ENCODE data around the gene CCDC85B.

Gene CCDC85B

GRCh38 chr11:65888163-65888814, 2.2 kb upstream of the CCDC85B start, which contains the start of gene FIBP:
Gene FIBP, minus strand, starts transcription at chr11:65888471. Its CDS starts 53 bp downstream, at chr11:65888418.
- TF ChIP-seq TAF1 (IDR thresholded peaks at IDR 0.05; ENCODE audit: low read depth): peak; percentile 78
- no peak for TF ChIP-seq FOXM1 (IDR thresholded peaks at IDR 0.05; ENCODE audit: borderline replicate concordance, low read depth)
- TF ChIP-seq ZBTB7A (IDR thresholded peaks at IDR 0.05; ENCODE audit: low read depth): 0 out of 2 replicates have a peak, but pooled peaks have one; percentile 34
- TF ChIP-seq YY1 (IDR thresholded peaks at IDR 0.05; ENCODE audit: low read depth): peak; percentile 76
- TF ChIP-seq MAX (IDR thresholded peaks at IDR 0.05): peak; percentile 65
- TF ChIP-seq TCF12 (IDR thresholded peaks at IDR 0.05; ENCODE audit: low read depth): peak; percentile 79
- peak; percentile 48; the same call in 1 of the 2 replicates for TF ChIP-seq TEAD4 (IDR thresholded peaks at IDR 0.05)
- TF ChIP-seq EP300 (IDR thresholded peaks at IDR 0.05; ENCODE audit: borderline replicate concordance): no peak
- TF ChIP-seq USF1 (IDR thresholded peaks at IDR 0.05): peak; percentile 16; the same call in 1 of the 2 replicates
- TF ChIP-seq CREB1 (IDR thresholded peaks at IDR 0.05; ENCODE audit: low read depth): peak; percentile 68; the same call in 1 of the 2 replicates
- TF ChIP-seq EGR1 (IDR thresholded peaks at IDR 0.05): no peak
- no peak for TF ChIP-seq CEBPB (IDR thresholded peaks at IDR 0.05)
- peak; percentile 15; the same call in 1 of the 2 replicates for TF ChIP-seq NFIC (IDR thresholded peaks at IDR 0.05)
- TF ChIP-seq REST (IDR thresholded peaks at IDR 0.05; ENCODE audit: low read depth): no peak
- TF ChIP-seq RAD21 (IDR thresholded peaks at IDR 0.05; ENCODE audit: low read depth): 0 out of 2 replicates have a peak, but pooled peaks have one; percentile 21

- TF ChIP-seq YY1 (IDR thresholded peaks at IDR 0.05; ENCODE audit: low read depth) (no peak), CEBPB (IDR thresholded peaks at IDR 0.05) (no peak), CREB1 (IDR thresholded peaks at IDR 0.05; ENCODE audit: low read depth) (no peak), TAF1 (IDR thresholded peaks at IDR 0.05; ENCODE audit: low read depth) (no peak), REST (IDR thresholded peaks at IDR 0.05; ENCODE audit: low read depth) (no peak), EP300 (IDR thresholded peaks at IDR 0.05; ENCODE audit: borderline replicate concordance) (no peak), MAX (IDR thresholded peaks at IDR 0.05) (no peak), TEAD4 (IDR thresholded peaks at IDR 0.05) (no peak)
These were observed 1.0 kb downstream of the CCDC85B start for GRCh38 chr11:65891219-65892136.

GRCh38 chr11:65892661-65893317, 2.3 kb downstream of the CCDC85B start:
- TF ChIP-seq TEAD4 (IDR thresholded peaks at IDR 0.05) (no peak), NFIC (IDR thresholded peaks at IDR 0.05) (no peak), CEBPB (IDR thresholded peaks at IDR 0.05) (no peak), FOXM1 (IDR thresholded peaks at IDR 0.05; ENCODE audit: borderline replicate concordance, low read depth) (no peak), CREB1 (IDR thresholded peaks at IDR 0.05; ENCODE audit: low read depth) (no peak), EP300 (IDR thresholded peaks at IDR 0.05; ENCODE audit: borderline replicate concordance) (no peak), TAF1 (IDR thresholded peaks at IDR 0.05; ENCODE audit: low read depth) (no peak), MAX (IDR thresholded peaks at IDR 0.05) (no peak), TCF12 (IDR thresholded peaks at IDR 0.05; ENCODE audit: low read depth) (no peak), RAD21 (IDR thresholded peaks at IDR 0.05; ENCODE audit: low read depth) (no peak), ZBTB7A (IDR thresholded peaks at IDR 0.05; ENCODE audit: low read depth) (no peak), EGR1 (IDR thresholded peaks at IDR 0.05) (no peak), YY1 (IDR thresholded peaks at IDR 0.05; ENCODE audit: low read depth) (no peak)

GRCh38 chr11:65894034-65894591, 3.6 kb downstream of the CCDC85B start:
- TF ChIP-seq EGR1 (IDR thresholded peaks at IDR 0.05): no peak
- TF ChIP-seq YY1 (IDR thresholded peaks at IDR 0.05; ENCODE audit: low read depth): no peak
- TF ChIP-seq TCF12 (IDR thresholded peaks at IDR 0.05; ENCODE audit: low read depth): no peak
- no peak for TF ChIP-seq FOXM1 (IDR thresholded peaks at IDR 0.05; ENCODE audit: borderline replicate concordance, low read depth)
- no peak for TF ChIP-seq REST (IDR thresholded peaks at IDR 0.05; ENCODE audit: low read depth)
- no peak for TF ChIP-seq USF1 (IDR thresholded peaks at IDR 0.05)
- TF ChIP-seq ZBTB7A (IDR thresholded peaks at IDR 0.05; ENCODE audit: low read depth): no peak
- TF ChIP-seq TAF1 (IDR thresholded peaks at IDR 0.05; ENCODE audit: low read depth): no peak
- TF ChIP-seq TEAD4 (IDR thresholded peaks at IDR 0.05): no peak
- TF ChIP-seq CREB1 (IDR thresholded peaks at IDR 0.05; ENCODE audit: low read depth): no peak
- TF ChIP-seq NFIC (IDR thresholded peaks at IDR 0.05): no peak
- no peak for TF ChIP-seq RAD21 (IDR thresholded peaks at IDR 0.05; ENCODE audit: low read depth)
- TF ChIP-seq MAX (IDR thresholded peaks at IDR 0.05): no peak
- no peak for TF ChIP-seq CEBPB (IDR thresholded peaks at IDR 0.05)
